Measurements from ENCODE around the gene CTNND2. TPM values are rescaled to one million over a fixed set of nuclear protein-coding genes. Genes with fewer than 3 reads are reported as not detected.

The CTNND2 gene
- polyA plus RNA-seq, 1 donor from 2014 or later, result 67.0 TPM

- Histone ChIP-seq H2AFZ (ENCODE audit: low read depth, low read length) (no peak overlapping the region), H3K4me2 (ENCODE audit: low read length) (no peak overlapping the region), H3K27ac (ENCODE audit: low read length) (no peak overlapping the region), H3K9ac (ENCODE audit: low read length) (no peak overlapping the region), H4K20me1 (ENCODE audit: insufficient read depth) (no peaks in the 10 kb centered on the region), H3K36me3 (ENCODE audit: insufficient read depth, low read length) (no peaks in the 10 kb centered on the region), H3K4me3 (ENCODE audit: low read length) (no peak overlapping the region), H3F3A (ENCODE audit: insufficient read depth, low read length, poor library complexity, severe bottlenecking) (no peaks in the 10 kb centered on the region), H3K27me3 (ENCODE audit: insufficient read depth, low read depth, low read length) (no peaks in the 10 kb centered on the region), H3K9me2 (ENCODE audit: insufficient read depth, low read length) (no peaks in the 10 kb centered on the region), H3K9me3 (ENCODE audit: low read length) (no peaks in the 10 kb centered on the region), H3K79me2 (replicated peaks; ENCODE audit: insufficient read depth, low read length) (no peaks in the 10 kb centered on the region)
- TF ChIP-seq, protein P1, sequence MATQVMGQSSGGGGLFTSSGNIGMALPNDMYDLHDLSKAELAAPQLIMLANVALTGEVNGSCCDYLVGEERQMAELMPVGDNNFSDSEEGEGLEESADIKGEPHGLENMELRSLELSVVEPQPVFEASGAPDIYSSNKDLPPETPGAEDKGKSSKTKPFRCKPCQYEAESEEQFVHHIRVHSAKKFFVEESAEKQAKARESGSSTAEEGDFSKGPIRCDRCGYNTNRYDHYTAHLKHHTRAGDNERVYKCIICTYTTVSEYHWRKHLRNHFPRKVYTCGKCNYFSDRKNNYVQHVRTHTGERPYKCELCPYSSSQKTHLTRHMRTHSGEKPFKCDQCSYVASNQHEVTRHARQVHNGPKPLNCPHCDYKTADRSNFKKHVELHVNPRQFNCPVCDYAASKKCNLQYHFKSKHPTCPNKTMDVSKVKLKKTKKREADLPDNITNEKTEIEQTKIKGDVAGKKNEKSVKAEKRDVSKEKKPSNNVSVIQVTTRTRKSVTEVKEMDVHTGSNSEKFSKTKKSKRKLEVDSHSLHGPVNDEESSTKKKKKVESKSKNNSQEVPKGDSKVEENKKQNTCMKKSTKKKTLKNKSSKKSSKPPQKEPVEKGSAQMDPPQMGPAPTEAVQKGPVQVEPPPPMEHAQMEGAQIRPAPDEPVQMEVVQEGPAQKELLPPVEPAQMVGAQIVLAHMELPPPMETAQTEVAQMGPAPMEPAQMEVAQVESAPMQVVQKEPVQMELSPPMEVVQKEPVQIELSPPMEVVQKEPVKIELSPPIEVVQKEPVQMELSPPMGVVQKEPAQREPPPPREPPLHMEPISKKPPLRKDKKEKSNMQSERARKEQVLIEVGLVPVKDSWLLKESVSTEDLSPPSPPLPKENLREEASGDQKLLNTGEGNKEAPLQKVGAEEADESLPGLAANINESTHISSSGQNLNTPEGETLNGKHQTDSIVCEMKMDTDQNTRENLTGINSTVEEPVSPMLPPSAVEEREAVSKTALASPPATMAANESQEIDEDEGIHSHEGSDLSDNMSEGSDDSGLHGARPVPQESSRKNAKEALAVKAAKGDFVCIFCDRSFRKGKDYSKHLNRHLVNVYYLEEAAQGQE (IDR thresholded peaks at IDR 0.05; ENCODE audit: borderline replicate concordance), result no peak
- no peak for TF ChIP-seq POLR2AphosphoS5 (IDR thresholded peaks at IDR 0.05)
- no peak for TF ChIP-seq EZH2 (IDR thresholded peaks at IDR 0.05; ENCODE audit: borderline replicate concordance, insufficient read depth, low read length, poor library complexity, severe bottlenecking)
- TF ChIP-seq MXI1 (conservative IDR thresholded peaks at IDR 0.05; ENCODE audit: poor library complexity, severe bottlenecking), result no peak
- TF ChIP-seq EP300 (conservative IDR thresholded peaks at IDR 0.05; ENCODE audit: poor library complexity, severe bottlenecking), result no peak
- no peak for TF ChIP-seq RAD21 (conservative IDR thresholded peaks at IDR 0.05)
- TF ChIP-seq CTCF (IDR thresholded peaks at IDR 0.05; ENCODE audit: poor library complexity, severe bottlenecking), result no peak
- TF ChIP-seq TAF1 (IDR thresholded peaks at IDR 0.05; ENCODE audit: low read depth), result no peak
- no peak for TF ChIP-seq SMC3 (conservative IDR thresholded peaks at IDR 0.05; ENCODE audit: poor library complexity)
Measured at GRCh38 chr5:11504065-11504885, 400.0 kb downstream of the CTNND2 start.

GRCh38 chr5:11502783-11503182 lies 401.5 kb downstream of the CTNND2 start:
- H3F3A ChIP-seq (ENCODE audit: insufficient read depth, low read length, poor library complexity, severe bottlenecking), result no peaks in the 10 kb centered on the region
- H3K36me3 ChIP-seq (ENCODE audit: insufficient read depth, low read length), result no peaks in the 10 kb centered on the region
- H3K9me3 ChIP-seq (ENCODE audit: low read length), result no peaks in the 10 kb centered on the region
- no peak overlapping the region for H3K9ac ChIP-seq (ENCODE audit: low read length)
- no peaks in the 10 kb centered on the region for H3K79me2 ChIP-seq (replicated peaks; ENCODE audit: insufficient read depth, low read length)
- no peak overlapping the region for H2AFZ ChIP-seq (ENCODE audit: low read depth, low read length)
- TF ChIP-seq, protein P1 (IDR thresholded peaks at IDR 0.05; ENCODE audit: borderline replicate concordance), result no peak
- TF ChIP-seq TAF1 (IDR thresholded peaks at IDR 0.05; ENCODE audit: low read depth) (no peak), EZH2 (IDR thresholded peaks at IDR 0.05; ENCODE audit: borderline replicate concordance, insufficient read depth, low read length, poor library complexity, severe bottlenecking) (no peak), RAD21 (conservative IDR thresholded peaks at IDR 0.05) (no peak), MXI1 (conservative IDR thresholded peaks at IDR 0.05; ENCODE audit: poor library complexity, severe bottlenecking) (no peak), SMC3 (conservative IDR thresholded peaks at IDR 0.05; ENCODE audit: poor library complexity) (no peak), POLR2AphosphoS5 (IDR thresholded peaks at IDR 0.05) (no peak), CTCF (IDR thresholded peaks at IDR 0.05; ENCODE audit: poor library complexity, severe bottlenecking) (no peak), EP300 (conservative IDR thresholded peaks at IDR 0.05; ENCODE audit: poor library complexity, severe bottlenecking) (no peak)
- H3K9me2 ChIP-seq (ENCODE audit: insufficient read depth, low read length), result no peaks in the 10 kb centered on the region
- no peaks in the 10 kb centered on the region for H3K27me3 ChIP-seq (ENCODE audit: insufficient read depth, low read depth, low read length)
- no peaks in the 10 kb centered on the region for H4K20me1 ChIP-seq (ENCODE audit: insufficient read depth)
- H3K4me2 ChIP-seq (ENCODE audit: low read length), result no peak overlapping the region
- no peak overlapping the region for H3K4me3 ChIP-seq (ENCODE audit: low read length)
- H3K27ac ChIP-seq (ENCODE audit: low read length), result no peak overlapping the region
